Measurements from ENCODE around the gene MGMT.

MGMT gene

GRCh38 chr10:129815898-129816655 lies 349.0 kb downstream of the MGMT start:
- no peak for DNase-seq

GRCh38 chr10:129816656-129817045 lies 349.6 kb downstream of the MGMT start:
- DNase-seq, result no peak

Data from NCI-H82 (cell line).